ENCODE measurements around the gene SPHK2. TPM values are rescaled to one million over a fixed set of nuclear protein-coding genes. Genes with fewer than 3 reads are reported as not detected.

SPHK2 gene
- total and polyA plus RNA-seq, 2 of the 8 experiments (the other 6 are each of a cell fraction or from before 2014, with no cell fraction given) = 43.9 to 60.9 TPM

DNA sequence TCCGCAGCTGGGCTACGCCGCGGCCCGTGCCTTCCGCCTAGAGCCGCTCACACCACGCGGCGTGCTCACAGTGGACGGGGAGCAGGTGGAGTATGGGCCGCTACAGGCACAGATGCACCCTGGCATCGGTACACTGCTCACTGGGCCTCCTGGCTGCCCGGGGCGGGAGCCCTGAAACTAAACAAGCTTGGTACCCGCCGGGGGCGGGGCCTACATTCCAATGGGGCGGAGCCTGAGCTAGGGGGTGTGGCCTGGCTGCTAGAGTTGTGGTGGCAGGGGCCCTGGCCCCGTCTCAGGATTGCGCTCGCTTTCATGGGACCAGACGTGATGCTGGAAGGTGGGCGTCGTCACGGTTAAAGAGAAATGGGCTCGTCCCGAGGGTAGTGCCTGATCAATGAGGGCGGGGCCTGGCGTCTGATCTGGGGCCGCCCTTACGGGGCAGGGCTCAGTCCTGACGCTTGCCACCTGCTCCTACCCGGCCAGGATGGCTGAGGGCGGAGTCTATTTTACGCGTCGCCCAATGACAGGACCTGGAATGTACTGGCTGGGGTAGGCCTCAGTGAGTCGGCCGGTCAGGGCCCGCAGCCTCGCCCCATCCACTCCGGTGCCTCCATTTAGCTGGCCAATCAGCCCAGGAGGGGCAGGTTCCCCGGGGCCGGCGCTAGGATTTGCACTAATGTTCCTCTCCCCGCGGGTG lies 10.4 kb downstream of the SPHK2 start:
- WGBS, 2 experiments (ENCODE audit: extremely low coverage in 1 of 2, insufficient coverage in 1 of 2, insufficient read length in 1 of 2, insufficient replicate concordance in 2 of 2, low coverage in 1 of 2, low lambda C conversion rate in 2 of 2, missing lambda C conversion rate in 1 of 2) = 20% methylated on average over 48 of the region's 48 CpGs; no CpG with 5 or more reads in 1 of the 2 experiments
- no peak overlapping the region for H3K23ac ChIP-seq (ENCODE audit: insufficient read length)
- no peaks in the 10 kb centered on the region for H3K9me3 ChIP-seq (ENCODE audit: insufficient read depth in 2 of 2, low read depth in 1 of 2, low read length in 1 of 2)
- H3K23me2 ChIP-seq (ENCODE audit: low read depth, low read length) = peaks cover 16% of the 10 kb centered on the region
- H3K56ac ChIP-seq (replicated peaks; ENCODE audit: insufficient read length, low read depth, low read length) = no peak overlapping the region
- no peak overlapping the region; a peak in 1 of 7 replicates for H3K9ac ChIP-seq (replicated peaks in 1 of 4; ENCODE audit: extremely low read depth in 1 of 4, low read depth in 3 of 4, low read length in 3 of 4)
- peak overlapping the region; percentile 76 for H2BK5ac ChIP-seq (ENCODE audit: low read depth, low read length)
- H2BK120ac ChIP-seq (replicated peaks; ENCODE audit: low read depth, low read length) = no peak overlapping the region
- H3K4me2 ChIP-seq (ENCODE audit: insufficient read depth in 1 of 2, low read depth in 2 of 2, low read length in 2 of 2) = peak overlapping the region; percentile 69 to 83
- no peak overlapping the region for H2AK5ac ChIP-seq (ENCODE audit: low read depth, low read length)
- H3K79me1 ChIP-seq (ENCODE audit: low read depth, low read length) = no peaks in the 10 kb centered on the region
- H3K27me3 ChIP-seq (replicated peaks in 1 of 4; ENCODE audit: control insufficient read depth in 3 of 4, extremely low read depth in 1 of 4, insufficient read depth in 3 of 4, low read length in 3 of 4) = no peaks in the 10 kb centered on the region
- no peak overlapping the region for H2BK15ac ChIP-seq (ENCODE audit: low read length)
- ChIA-PET CTCF (ENCODE audit: partially characterized antibody) (interaction anchor here (0.6 to 2.1 kb wide), 12 partner anchors 9 to 149 kb away, joined by 3 to 6 read pairs (median 3); partner anchors contain the start of genes RPL18 and SPHK2), POLR2A (ENCODE audit: partially characterized antibody) (interaction anchor here (0.6 to 30.9 kb wide), 16 partner anchors 8 to 245 kb away, joined by 3 to 788 read pairs (median 4); partner anchors contain the start of genes CA11, FAM83E, FUT2 and RPL18)
- peak overlapping the region; percentile 90; the same call in 1 of the 2 replicates for H3K18ac ChIP-seq (ENCODE audit: extremely low read depth, low read length)
- peak overlapping the region; percentile 73 for H3K4ac ChIP-seq (replicated peaks; ENCODE audit: insufficient read length, low read depth, low read length)
- peaks cover 0 to 13% of the 10 kb centered on the region in 2 experiments; a peak in 3 of 4 replicates for H3K79me2 ChIP-seq (ENCODE audit: control insufficient read depth in 1 of 2, insufficient read depth in 2 of 2, low read length in 2 of 2)
- peak overlapping the region; percentile 58 for H4K5ac ChIP-seq (ENCODE audit: insufficient read length, low read depth, low read length)
- peak overlapping the region; percentile 81; the same call in 1 of the 2 replicates for H2BK12ac ChIP-seq (ENCODE audit: low read depth, low read length)
- peaks cover 0 to 11% (median 1%) of the 10 kb centered on the region in 4 experiments; a peak in 1 of 8 replicates for H3K36me3 ChIP-seq (ENCODE audit: control insufficient read depth in 2 of 4, insufficient read depth in 4 of 4, low read length in 3 of 4)
- H2AFZ ChIP-seq (ENCODE audit: low read length) = no peak overlapping the region
- peak overlapping the region; percentile 82 for H4K8ac ChIP-seq (ENCODE audit: extremely low read depth, insufficient read depth, low read length)
- no peak overlapping the region for H2BK20ac ChIP-seq (ENCODE audit: low read length)
- H4K20me1 ChIP-seq (replicated peaks in 1 of 2; ENCODE audit: control insufficient read depth in 1 of 2, insufficient read depth in 2 of 2, low read length in 2 of 2) = peaks cover 2 to 11% of the 10 kb centered on the region in 2 experiments
- H3K4me3 ChIP-seq (ENCODE audit: extremely low read depth in 1 of 4, insufficient read depth in 2 of 4, low read depth in 3 of 4, low read length in 4 of 4) = peak overlapping the region; percentile 11 to 55 (median 28); a peak in 7 of 8 replicates
- H3K27ac ChIP-seq (ENCODE audit: low read depth, low read length) = no peak overlapping the region
- H3K4me1 ChIP-seq (replicated peaks in 1 of 4; ENCODE audit: control insufficient read depth in 3 of 4, insufficient read depth in 4 of 4, low read length in 3 of 4) = peaks cover 4 to 31% (median 21%) of the 10 kb centered on the region in 4 experiments
- H3K14ac ChIP-seq (ENCODE audit: insufficient read length) = no peak overlapping the region
- FAIRE-seq (peak; percentile 63), DNase-seq (ENCODE audit: low read depth in 1 of 2, low spot score in 2 of 2) (peak; percentile 97 to 100)
- H4K91ac ChIP-seq (replicated peaks; ENCODE audit: insufficient read length, low read length) = peak overlapping the region; percentile 83
- TF ChIP-seq MAFK (IDR thresholded peaks at IDR 0.05; ENCODE audit: low read depth, low read length) = no peak
- TF ChIP-seq GABPA (IDR thresholded peaks at IDR 0.05; ENCODE audit: borderline replicate concordance, insufficient read depth, low read length) = no peak
- no peak for TF ChIP-seq PHF8 (conservative IDR thresholded peaks at IDR 0.05; ENCODE audit: low read depth, low read length)
- TF ChIP-seq NANOG (IDR thresholded peaks at IDR 0.05; ENCODE audit: insufficient read depth, low read depth, low read length, poor library complexity, severe bottlenecking) = no peak
- TF ChIP-seq TEAD4 (IDR thresholded peaks at IDR 0.05; ENCODE audit: low read depth, low read length) = peak; percentile 88
- peak; percentile 55; the same call in 1 of the 2 replicates for TF ChIP-seq TAF1 (IDR thresholded peaks at IDR 0.05; ENCODE audit: low read depth, low read length)
- TF ChIP-seq POLR2A (IDR thresholded peaks at IDR 0.05; ENCODE audit: control extremely low read depth in 1 of 2, low read depth in 2 of 2, low read length in 2 of 2) = peak; percentile 65 to 86
- TF ChIP-seq MAX (IDR thresholded peaks at IDR 0.05) = peak; percentile 25; the same call in 1 of the 2 replicates
- TF ChIP-seq TBP (IDR thresholded peaks at IDR 0.05; ENCODE audit: low read depth, low read length) = peak; percentile 10; the same call in 1 of the 2 replicates
- no peak for TF ChIP-seq ASH2L (IDR thresholded peaks at IDR 0.05; ENCODE audit: low read length)
- TF ChIP-seq POLR2AphosphoS5 (IDR thresholded peaks at IDR 0.05; ENCODE audit: low read depth, low read length) = peak; percentile 74
- peak; percentile 26; the same call in 1 of the 2 replicates for TF ChIP-seq SP1 (IDR thresholded peaks at IDR 0.05; ENCODE audit: low read depth, low read length)

Data from H1 (cell line).